GM10248 (cell line): ENCODE data around the gene NCOA4.
"Not testable (repeated sequence)": the region's sequence is repeated elsewhere in the genome, so short reads cannot be mapped to it uniquely, and the experiment has no call there.

Experiments
- CTCF ChIA-PET: fragments of 300-600 bp; sonication (Branson Sonifier 250); formaldehyde crosslinking; extraction: SDS; loops from one replicate; lab custom pipeline; 2021; ENCODE audit warnings: antibody characterized with exemption; lab: Yijun Ruan, JAX
- POLR2A ChIA-PET: fragments of 350-650 bp; sonication (Branson Sonifier 250); formaldehyde crosslinking; extraction: SDS; loops from one replicate; lab custom pipeline; 2020; ENCODE audit warnings: antibody characterized with exemption; lab: Yijun Ruan, JAX
- DNase-seq: peaks from one replicate; pipeline ENCODE4 v3.0.0; 2012; ENCODE audit errors: extremely low spot score
- TF ChIP-seq, protein P1 (sequence below): IDR thresholded peaks from 2 replicates; pipeline ENCODE4 v1.5.1; 2012; ENCODE audit warnings: mild to moderate bottlenecking, low read depth; ENCODE audit errors: extremely low read depth, missing control alignments, control extremely low read depth

NCOA4 gene

GRCh38 chr10:46062723-46063428, 32.5 kb upstream of the NCOA4 start:
- no peak for DNase-seq
- TF ChIP-seq, protein P1, sequence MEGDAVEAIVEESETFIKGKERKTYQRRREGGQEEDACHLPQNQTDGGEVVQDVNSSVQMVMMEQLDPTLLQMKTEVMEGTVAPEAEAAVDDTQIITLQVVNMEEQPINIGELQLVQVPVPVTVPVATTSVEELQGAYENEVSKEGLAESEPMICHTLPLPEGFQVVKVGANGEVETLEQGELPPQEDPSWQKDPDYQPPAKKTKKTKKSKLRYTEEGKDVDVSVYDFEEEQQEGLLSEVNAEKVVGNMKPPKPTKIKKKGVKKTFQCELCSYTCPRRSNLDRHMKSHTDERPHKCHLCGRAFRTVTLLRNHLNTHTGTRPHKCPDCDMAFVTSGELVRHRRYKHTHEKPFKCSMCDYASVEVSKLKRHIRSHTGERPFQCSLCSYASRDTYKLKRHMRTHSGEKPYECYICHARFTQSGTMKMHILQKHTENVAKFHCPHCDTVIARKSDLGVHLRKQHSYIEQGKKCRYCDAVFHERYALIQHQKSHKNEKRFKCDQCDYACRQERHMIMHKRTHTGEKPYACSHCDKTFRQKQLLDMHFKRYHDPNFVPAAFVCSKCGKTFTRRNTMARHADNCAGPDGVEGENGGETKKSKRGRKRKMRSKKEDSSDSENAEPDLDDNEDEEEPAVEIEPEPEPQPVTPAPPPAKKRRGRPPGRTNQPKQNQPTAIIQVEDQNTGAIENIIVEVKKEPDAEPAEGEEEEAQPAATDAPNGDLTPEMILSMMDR = no peak
- POLR2A ChIA-PET = no interaction called here
- CTCF ChIA-PET = no interaction called here

DNA sequence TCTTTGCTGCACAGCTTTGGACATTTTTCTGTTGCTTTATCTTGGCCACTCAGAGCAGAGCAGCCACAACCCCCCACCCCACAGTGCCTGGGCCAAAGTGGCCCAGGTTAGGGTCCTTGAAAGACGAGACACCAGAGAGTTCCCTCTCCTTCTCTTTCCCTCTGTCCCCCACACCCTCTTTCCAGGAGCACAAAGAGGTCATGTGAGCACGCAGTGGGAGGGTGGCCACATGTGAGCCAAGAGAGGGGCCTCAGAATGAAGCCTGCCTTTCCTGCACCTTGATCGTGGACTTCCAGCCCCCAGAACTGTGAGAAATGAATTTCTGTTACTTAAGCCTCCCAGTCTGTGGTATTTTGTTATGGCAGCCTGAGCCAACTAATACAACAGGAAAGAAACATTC, 30.3 kb upstream of the NCOA4 start:
- CTCF ChIA-PET = no interaction called here
- POLR2A ChIA-PET = no interaction called here
- TF ChIP-seq, protein P1 = no peak
- no peak for DNase-seq

DNA sequence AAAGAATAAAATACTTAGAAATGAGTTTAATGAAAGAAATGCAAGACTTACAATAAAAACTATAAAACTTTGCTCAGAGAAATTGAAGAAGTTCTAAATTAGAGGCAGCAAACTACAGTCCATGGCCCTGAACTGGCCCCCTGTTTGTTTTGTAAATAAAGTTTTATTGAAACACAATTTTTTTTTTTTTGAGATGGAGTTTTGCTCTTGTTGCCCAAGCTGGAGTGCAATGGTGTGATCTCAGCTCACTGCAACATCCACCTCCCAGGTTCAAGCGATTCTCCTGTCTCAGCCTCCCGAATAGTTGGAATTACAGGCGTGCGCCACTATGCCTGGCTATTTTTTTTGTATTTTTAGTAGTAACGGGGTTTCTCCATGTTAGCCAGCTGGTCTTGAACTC, 27.5 kb upstream of the NCOA4 start:
- POLR2A ChIA-PET = not testable (repeated sequence)

GRCh38 chr10:46057038-46057437, 26.6 kb upstream of the NCOA4 start:
- TF ChIP-seq, protein P1 = no peak
- ChIA-PET CTCF (no interaction called here), POLR2A (no interaction called here)
- no peak for DNase-seq

More for the DNA sequence above, 27.5 kb upstream of the NCOA4 start:
- CTCF ChIA-PET, DNase-seq: not testable (repeated sequence)

GRCh38 chr10:46055771-46056170, 25.3 kb upstream of the NCOA4 start:
- ChIA-PET CTCF (no interaction called here), POLR2A (no interaction called here)
- DNase-seq = no peak
- TF ChIP-seq, protein P1 = no peak

- ChIA-PET CTCF (interaction anchor here (1.9 kb wide), 1 partner anchor 31 kb away, joined by 4 read pairs; no protein-coding TSS in a partner anchor), POLR2A (no interaction called here)
- DNase-seq = no peak
- TF ChIP-seq, protein P1 = no peak
Measured at GRCh38 chr10:46053534-46054434, 23.4 kb upstream of the NCOA4 start.
